Measurements from ENCODE around the gene SLC2A11.
"Not testable (repeated sequence)": the region's sequence is repeated elsewhere in the genome, so short reads cannot be mapped to it uniquely, and the experiment has no call there.

SLC2A11 gene

GRCh38 chr22:23891726-23892125 is 34.1 kb downstream of the SLC2A11 start:
- no peak for DNase-seq (ENCODE audit: low read depth in 2 of 2)

- DNase-seq (ENCODE audit: low read depth in 2 of 2), result no peak
Measured at GRCh38 chr22:23892130-23892529, 34.5 kb downstream of the SLC2A11 start.

DNA sequence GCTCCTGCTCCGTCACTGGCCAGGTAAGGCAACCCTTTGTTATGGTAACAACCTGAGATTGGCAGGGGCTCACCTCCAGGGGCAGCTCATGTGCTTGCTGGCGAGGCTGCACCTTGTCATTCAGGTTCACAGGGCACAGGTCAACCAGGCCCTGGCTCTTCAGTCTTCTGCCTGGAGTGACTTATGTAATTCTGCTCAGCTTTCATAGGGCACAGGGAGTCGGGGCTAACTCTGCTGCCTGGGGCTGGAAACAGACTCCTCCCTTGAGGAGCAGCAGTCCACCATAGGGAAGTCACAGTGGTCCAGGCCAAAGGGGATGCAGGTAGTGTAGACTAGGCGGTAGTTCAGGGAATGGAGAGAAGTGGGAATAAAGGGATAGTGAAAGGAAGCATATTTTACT is 35.0 kb downstream of the SLC2A11 start:
- no peak for DNase-seq (ENCODE audit: low read depth in 2 of 2)

- no peak for DNase-seq (ENCODE audit: low read depth in 2 of 2)
Measured at GRCh38 chr22:23893121-23893944, 35.7 kb downstream of the SLC2A11 start.

GRCh38 chr22:23893945-23894709 is 36.5 kb downstream of the SLC2A11 start, which contains the start of gene MIF:
Gene MIF (plus strand): TSS chr22:23894383. CDS start chr22:23894475, 92 bp downstream.
- peak; percentile 87 to 96 for DNase-seq (ENCODE audit: low read depth in 2 of 2)

DNA sequence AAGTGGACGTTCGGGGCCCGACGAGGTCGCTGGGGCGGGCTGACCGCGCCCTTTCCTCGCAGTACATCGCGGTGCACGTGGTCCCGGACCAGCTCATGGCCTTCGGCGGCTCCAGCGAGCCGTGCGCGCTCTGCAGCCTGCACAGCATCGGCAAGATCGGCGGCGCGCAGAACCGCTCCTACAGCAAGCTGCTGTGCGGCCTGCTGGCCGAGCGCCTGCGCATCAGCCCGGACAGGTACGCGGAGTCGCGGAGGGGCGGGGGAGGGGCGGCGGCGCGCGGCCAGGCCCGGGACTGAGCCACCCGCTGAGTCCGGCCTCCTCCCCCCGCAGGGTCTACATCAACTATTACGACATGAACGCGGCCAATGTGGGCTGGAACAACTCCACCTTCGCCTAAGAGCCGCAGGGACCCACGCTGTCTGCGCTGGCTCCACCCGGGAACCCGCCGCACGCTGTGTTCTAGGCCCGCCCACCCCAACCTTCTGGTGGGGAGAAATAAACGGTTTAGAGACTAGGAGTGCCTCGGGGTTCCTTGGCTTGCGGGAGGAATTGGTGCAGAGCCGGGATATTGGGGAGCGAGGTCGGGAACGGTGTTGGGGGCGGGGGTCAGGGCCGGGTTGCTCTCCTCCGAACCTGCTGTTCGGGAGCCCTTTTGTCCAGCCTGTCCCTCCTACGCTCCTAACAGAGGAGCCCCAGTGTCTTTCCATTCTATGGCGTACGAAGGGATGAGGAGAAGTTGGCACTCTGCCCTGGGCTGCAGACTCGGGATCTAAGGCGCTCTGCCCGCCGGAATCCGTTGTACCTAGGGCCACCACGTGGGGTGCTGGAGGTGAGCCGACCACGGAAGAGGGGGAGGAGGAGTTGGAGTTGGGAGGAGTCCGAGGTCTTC is 37.3 kb downstream of the SLC2A11 start:
- peak; percentile 23 to 48 for DNase-seq (ENCODE audit: low read depth in 2 of 2)

- no peak for DNase-seq (ENCODE audit: low read depth in 2 of 2)
Measured at GRCh38 chr22:23895599-23896144, 38.0 kb downstream of the SLC2A11 start.

- no peak for DNase-seq (ENCODE audit: low read depth in 2 of 2)
Measured at GRCh38 chr22:23896166-23896522, 38.5 kb downstream of the SLC2A11 start.

DNA sequence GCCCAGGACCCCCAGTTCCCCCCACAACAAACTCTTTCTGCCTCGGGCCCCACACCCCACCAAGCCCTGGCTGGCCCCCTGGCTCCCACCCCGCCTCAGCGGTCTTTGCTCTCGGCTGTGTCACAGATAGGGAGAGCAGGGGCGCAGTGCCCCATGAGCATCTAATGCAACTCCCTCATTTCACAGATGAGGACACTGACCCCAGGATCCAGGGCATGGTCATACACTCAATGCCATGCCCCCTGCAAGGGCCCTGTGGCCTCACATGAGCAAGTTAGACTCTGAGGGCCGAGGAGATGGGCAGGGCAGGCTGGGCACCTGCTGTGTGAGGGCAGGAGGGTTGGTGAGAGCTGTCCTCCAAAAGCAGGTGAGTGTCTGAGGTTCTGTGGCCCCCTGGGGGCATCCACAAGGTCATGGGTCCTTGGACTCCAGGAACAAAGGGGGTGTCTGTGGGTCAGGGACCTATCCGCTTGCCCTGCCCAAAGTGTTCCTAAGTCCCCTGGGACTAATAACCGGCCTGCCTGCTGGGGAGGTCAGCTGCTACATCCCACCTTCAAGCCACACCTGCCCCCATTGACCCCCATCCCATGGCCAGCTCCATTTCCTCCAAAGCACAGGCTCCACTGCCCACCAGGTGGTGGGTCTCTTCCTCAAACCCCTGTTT is 39.0 kb downstream of the SLC2A11 start:
- DNase-seq (ENCODE audit: low read depth in 2 of 2), result no peak

DNA sequence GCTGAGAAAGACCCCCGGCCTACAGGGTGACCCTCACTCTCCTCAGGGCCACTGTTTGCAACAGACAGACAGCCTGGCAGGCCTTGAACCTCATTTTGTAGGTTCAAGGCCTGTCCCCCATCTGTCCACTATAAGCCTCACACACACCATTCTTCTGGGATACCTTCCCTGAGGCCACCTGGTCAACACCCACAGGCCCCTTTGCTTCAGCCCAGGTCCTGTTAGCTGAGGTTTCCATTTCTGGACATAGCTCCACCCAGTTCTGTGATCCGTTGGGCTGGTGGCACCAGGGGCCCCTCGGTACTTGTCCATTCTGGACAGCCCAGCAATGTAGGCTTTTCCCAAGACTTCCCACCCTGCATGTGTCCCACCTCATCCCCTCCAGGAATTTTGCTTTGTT is 39.6 kb downstream of the SLC2A11 start:
- DNase-seq (ENCODE audit: low read depth in 2 of 2), result no peak

- DNase-seq (ENCODE audit: low read depth in 2 of 2), result no peak
Measured at GRCh38 chr22:23898006-23898974, 40.6 kb downstream of the SLC2A11 start.

- DNase-seq (ENCODE audit: low read depth in 2 of 2), result no peak
Measured at GRCh38 chr22:23899042-23899745, 41.5 kb downstream of the SLC2A11 start.

DNA sequence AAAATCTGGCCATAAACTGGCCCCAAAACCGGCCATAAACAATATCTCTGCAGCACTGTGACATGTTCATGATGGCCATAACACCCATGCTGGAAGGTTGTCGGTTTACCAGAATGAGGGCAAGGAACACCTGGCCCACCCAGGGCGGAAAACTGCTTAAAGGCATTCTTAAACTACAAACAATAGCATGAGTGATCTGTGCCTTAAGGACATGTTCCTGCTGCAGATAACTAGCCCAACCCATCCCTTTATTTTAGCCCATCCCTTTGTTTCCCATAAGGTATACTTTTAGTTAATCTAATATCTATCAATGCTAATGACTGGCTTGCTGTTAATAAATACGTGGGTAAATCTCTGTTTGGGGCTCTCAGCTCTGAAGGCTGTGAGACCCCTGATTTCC is 42.6 kb downstream of the SLC2A11 start:
- not testable (repeated sequence) for DNase-seq (ENCODE audit: low read depth in 2 of 2)

- no peak for DNase-seq (ENCODE audit: low read depth in 2 of 2)
Measured at GRCh38 chr22:23901600-23901999, 43.9 kb downstream of the SLC2A11 start.

- DNase-seq (ENCODE audit: low read depth in 2 of 2), result no peak
Measured at GRCh38 chr22:23903328-23903971, 45.8 kb downstream of the SLC2A11 start.

GRCh38 chr22:23904573-23905254 is 47.0 kb downstream of the SLC2A11 start:
- no peak for DNase-seq (ENCODE audit: low read depth in 2 of 2)

GRCh38 chr22:23906641-23907040 is 49.0 kb downstream of the SLC2A11 start:
- DNase-seq (ENCODE audit: low read depth in 2 of 2), result no peak

DNA sequence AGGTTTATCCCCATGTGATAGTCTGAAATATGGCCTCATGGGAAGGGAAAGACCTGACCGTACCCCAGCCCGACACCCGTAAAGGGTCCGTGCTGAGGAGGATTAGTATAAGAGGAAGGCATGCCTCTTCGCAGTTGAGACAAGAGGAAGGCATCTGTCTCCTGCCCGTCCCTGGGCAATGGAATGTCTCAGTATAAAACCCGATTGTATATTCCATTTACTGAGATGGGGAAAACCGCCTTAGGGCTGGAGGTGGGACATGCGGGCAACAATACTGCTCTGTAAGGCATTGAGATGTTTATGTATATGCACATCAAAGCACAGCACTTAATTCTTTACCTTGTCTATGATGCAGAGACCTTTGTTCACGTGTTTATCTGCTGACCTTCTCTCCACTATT is 49.7 kb downstream of the SLC2A11 start:
- not testable (repeated sequence) for DNase-seq (ENCODE audit: low read depth in 2 of 2)

Data from stimulated activated CD4-positive, alpha-beta T cell treated with anti-CD3 and anti-CD28 coated beads, Interleukin-1b, Interleukin-23, amount 100 ng/mL, for 1 hour (primary cell).